GM18861 (cell line): ENCODE results near the gene PEAR1.

Experiments
- ATAC-seq: cut with Tn5 transposase; IDR thresholded peaks from one replicate; pipeline ENCODE4 v1.9.1; 2021; ENCODE audit not compliant: unreplicated experiment

The PEAR1 gene

GRCh38 chr1:156958247-156958714 is 64.8 kb downstream of the PEAR1 start:
- no peak for ATAC-seq

DNA sequence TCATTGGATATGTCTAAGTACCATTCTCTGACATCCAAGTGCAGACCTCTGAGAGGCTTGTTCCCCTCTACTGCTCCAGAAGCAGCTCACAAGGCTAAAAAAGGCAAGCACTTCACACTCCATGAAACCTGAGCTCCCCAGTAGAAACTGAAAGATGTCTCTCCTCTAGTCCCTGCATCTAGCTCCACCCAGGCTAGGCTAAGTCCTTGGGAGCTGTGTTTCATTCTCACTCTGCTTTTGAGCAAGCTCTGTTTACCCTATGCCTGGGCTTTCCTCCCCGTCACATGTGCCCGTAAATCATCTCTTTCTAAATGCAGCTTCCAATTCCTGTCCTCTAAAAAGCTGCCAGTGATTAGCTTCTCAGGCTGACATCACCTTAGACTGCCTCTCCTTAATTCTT is 65.9 kb downstream of the PEAR1 start:
- no peak for ATAC-seq

- ATAC-seq = no peak
Observed at GRCh38 chr1:156959925-156960324, 66.4 kb downstream of the PEAR1 start.

DNA sequence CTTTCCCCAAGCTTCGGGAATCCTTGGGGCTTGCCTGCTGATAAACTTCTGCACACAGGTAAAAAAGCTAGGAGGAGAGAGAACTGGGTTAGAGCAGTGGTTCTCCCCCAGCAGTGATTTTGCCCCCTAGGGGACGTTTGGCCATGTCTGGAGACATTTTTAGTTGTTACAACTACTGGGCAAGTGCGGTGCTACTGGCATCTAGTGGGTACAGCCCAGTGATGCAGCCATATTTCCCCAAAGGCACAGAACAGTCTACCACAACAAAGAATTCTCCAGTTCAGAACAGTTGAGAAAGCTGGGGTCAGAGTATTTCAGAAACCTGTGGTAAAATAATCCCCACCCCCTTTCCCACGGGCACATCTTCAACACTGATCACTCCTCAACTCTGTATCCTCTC is 68.2 kb downstream of the PEAR1 start:
- ATAC-seq = no peak

DNA sequence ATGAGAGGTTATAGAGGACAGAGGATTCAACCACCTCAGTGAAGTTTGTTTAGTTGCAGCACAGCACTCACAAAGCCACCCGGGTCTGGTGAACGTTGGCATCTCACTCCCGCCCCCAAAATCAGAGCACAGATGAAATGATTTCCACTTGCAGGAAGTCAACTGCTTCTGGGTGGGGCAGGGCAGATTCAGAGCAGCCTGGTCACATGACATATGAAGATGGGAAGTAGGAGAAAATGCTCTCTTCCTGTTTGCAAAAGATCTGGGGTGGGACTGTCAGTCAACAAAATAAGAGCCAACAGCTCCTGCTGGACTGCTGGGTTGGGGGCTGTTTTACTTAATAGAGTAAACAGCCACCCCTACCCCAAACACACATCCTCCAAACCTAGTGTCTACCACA is 70.1 kb downstream of the PEAR1 start:
- ATAC-seq = no peak

GRCh38 chr1:156964441-156964840 is 70.9 kb downstream of the PEAR1 start:
- no peak for ATAC-seq
